SU-DHL-6 (cell line): ENCODE data around the gene POU5F1.

Experiments used
- CTCF ChIP-seq: fragments of 200-600 bp; sonication (generic); IDR thresholded peaks from one replicate; pipeline ENCODE4 v1.5.1; 2017; ENCODE audit warnings: antibody characterized with exemption, mild to moderate bottlenecking, low read length, moderate library complexity; ENCODE audit not compliant: insufficient read depth, poor library complexity, severe bottlenecking
- EZH2phosphoT487 ChIP-seq: fragments of 200-600 bp; sonication (generic), shearing (Covaris generic); conservative IDR thresholded peaks from 2 replicates; pipeline ENCODE4 v1.6.1; 2018; ENCODE audit warnings: mild to moderate bottlenecking, antibody characterized with exemption, low read length, moderate library complexity, mixed read lengths

- TF ChIP-seq CTCF (no peak), EZH2phosphoT487 (no peak)
Observed at GRCh38 chr6:31190488-31190887, 20.0 kb upstream of the POU5F1 start.
